OCI-LY3 (cell line): Measurements from ENCODE around the gene JAKMIP2.

Experiments
- H2AFZ ChIP-seq: fragments of 200-600, 300-600 bp; shearing (Covaris generic); 2 replicates; pipeline ENCODE4 v1.6.0; 2014; ENCODE audit warnings: antibody characterized with exemption, low read depth, low read length
- H3K27ac ChIP-seq: fragments of 200-600, 300-600 bp; sonication (generic); 2 replicates; pipeline ENCODE4 v1.5.1; 2014; ENCODE audit warnings: mild to moderate bottlenecking, low read length, moderate library complexity, mixed read lengths
- H3K27me3 ChIP-seq: fragments of 200-600, 300-600 bp; sonication (generic); 2 replicates; pipeline ENCODE4 v1.6.1; 2014; ENCODE audit warnings: low read depth, low read length, mixed read lengths
- H3K36me3 ChIP-seq: fragments of 200-600, 300-600 bp; sonication (generic); replicated peaks from 2 replicates; pipeline ENCODE3; 2014; ENCODE audit warnings: low read depth, low read length, mixed read lengths
- H3K4me1 ChIP-seq: fragments of 300-600, 200-600 bp; sonication (generic); 2 replicates; pipeline ENCODE4 v1.6.1; 2014; ENCODE audit warnings: low read length, mixed read lengths
- H3K4me2 ChIP-seq: fragments of 200-600, 300-600 bp; sonication (generic); 2 replicates; pipeline ENCODE4 v1.6.1; 2014; ENCODE audit warnings: low read length, mixed read lengths
- H3K4me3 ChIP-seq: fragments of 300-600, 200-600 bp; sonication (generic); 2 replicates; pipeline ENCODE4 v1.5.1; 2014; ENCODE audit warnings: antibody characterized with exemption, mild to moderate bottlenecking, low read length, moderate library complexity
- H3K79me2 ChIP-seq: fragments of 300-600, 200-600 bp; shearing (Covaris generic); 2 replicates; pipeline ENCODE4 v1.6.1; 2014; ENCODE audit warnings: mild to moderate bottlenecking, low read length, mixed read lengths
- H3K9ac ChIP-seq: fragments of 300-600, 200-600 bp; shearing (Covaris generic); 2 replicates; pipeline ENCODE4 v1.6.0; 2014; ENCODE audit warnings: mild to moderate bottlenecking, low read length, moderate library complexity
- H3K9me3 ChIP-seq: fragments of 200-600, 300-600 bp; shearing (Covaris generic); 2 replicates; pipeline ENCODE4 v1.6.1; 2014; ENCODE audit warnings: low read length, mixed read lengths; ENCODE audit not compliant: insufficient read depth
- H4K20me1 ChIP-seq: fragments of 200-600, 300-600 bp; sonication (generic); 2 replicates; pipeline ENCODE4 v1.6.1; 2016; ENCODE audit warnings: low read length, mixed read lengths; ENCODE audit not compliant: insufficient read depth
- EZH2phosphoT487 ChIP-seq: fragments of 200-600 bp; shearing (Covaris generic); IDR thresholded peaks from 2 replicates; pipeline ENCODE4 v1.6.1; 2018; ENCODE audit warnings: antibody characterized with exemption, mixed run types, low read depth
- TF ChIP-seq, protein P1 (sequence below): fragments of 200-600, 300-600 bp; sonication (generic); IDR thresholded peaks from 2 replicates; pipeline ENCODE4 v1.5.1; 2014; ENCODE audit warnings: antibody characterized with exemption, low read length, low read depth

The JAKMIP2 gene

DNA sequence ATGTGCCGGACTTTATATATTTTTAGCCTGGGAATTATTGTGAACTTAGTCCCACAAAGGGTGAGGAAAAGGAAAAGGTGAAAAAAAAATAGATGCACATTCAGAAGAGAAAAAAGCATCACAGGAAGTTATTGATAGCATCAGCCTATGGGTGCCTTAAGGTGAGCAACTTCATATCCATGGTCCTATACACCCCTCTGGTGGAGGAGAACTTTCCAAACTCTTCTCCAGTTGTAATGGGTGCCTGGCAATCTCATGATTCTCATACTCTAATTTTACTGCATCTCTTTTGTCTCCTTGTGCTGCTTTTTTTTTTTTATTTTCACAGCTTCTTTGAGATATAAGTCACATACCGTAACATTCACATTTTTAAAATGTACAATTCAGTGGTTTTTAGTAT is 107.4 kb downstream of the JAKMIP2 start:
- Histone ChIP-seq H3K9me3 (no peaks in the 10 kb centered on the region), H3K4me3 (no peak overlapping the region), H3K27me3 (no peaks in the 10 kb centered on the region; the same call in 1 of the 2 replicates), H3K4me2 (no peak overlapping the region), H3K9ac (no peak overlapping the region), H3K27ac (no peak overlapping the region), H3K36me3 (no peaks in the 10 kb centered on the region), H3K79me2 (no peaks in the 10 kb centered on the region), H3K4me1 (no peaks in the 10 kb centered on the region), H2AFZ (no peak overlapping the region), H4K20me1 (no peaks in the 10 kb centered on the region)
- TF ChIP-seq EZH2phosphoT487, result no peak
- TF ChIP-seq, protein P1, sequence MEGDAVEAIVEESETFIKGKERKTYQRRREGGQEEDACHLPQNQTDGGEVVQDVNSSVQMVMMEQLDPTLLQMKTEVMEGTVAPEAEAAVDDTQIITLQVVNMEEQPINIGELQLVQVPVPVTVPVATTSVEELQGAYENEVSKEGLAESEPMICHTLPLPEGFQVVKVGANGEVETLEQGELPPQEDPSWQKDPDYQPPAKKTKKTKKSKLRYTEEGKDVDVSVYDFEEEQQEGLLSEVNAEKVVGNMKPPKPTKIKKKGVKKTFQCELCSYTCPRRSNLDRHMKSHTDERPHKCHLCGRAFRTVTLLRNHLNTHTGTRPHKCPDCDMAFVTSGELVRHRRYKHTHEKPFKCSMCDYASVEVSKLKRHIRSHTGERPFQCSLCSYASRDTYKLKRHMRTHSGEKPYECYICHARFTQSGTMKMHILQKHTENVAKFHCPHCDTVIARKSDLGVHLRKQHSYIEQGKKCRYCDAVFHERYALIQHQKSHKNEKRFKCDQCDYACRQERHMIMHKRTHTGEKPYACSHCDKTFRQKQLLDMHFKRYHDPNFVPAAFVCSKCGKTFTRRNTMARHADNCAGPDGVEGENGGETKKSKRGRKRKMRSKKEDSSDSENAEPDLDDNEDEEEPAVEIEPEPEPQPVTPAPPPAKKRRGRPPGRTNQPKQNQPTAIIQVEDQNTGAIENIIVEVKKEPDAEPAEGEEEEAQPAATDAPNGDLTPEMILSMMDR, result no peak

DNA sequence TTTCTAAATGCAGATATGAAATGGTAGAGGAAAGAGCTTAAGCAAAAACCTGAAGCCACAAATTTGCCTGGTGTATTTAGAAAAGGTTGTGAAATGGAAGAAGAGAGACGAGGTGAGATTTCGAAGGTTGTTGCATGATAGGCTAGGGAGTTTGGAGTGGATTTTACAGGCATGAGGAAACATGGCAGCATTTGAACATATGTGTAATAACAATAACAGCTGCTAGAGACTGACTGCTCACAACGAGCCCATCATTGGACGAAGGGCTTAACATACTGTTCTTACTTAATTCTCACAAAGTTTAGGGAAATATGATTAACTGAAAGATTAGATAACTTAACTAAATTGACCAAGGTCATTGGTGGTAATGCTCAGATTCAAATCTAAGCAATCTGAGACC is 108.1 kb downstream of the JAKMIP2 start:
- no peaks in the 10 kb centered on the region for H3K4me1 ChIP-seq
- no peaks in the 10 kb centered on the region for H3K9me3 ChIP-seq
- no peak overlapping the region for H3K9ac ChIP-seq
- no peaks in the 10 kb centered on the region for H3K79me2 ChIP-seq
- no peaks in the 10 kb centered on the region for H4K20me1 ChIP-seq
- no peak overlapping the region for H2AFZ ChIP-seq
- H3K4me2 ChIP-seq, result no peak overlapping the region
- no peaks in the 10 kb centered on the region for H3K36me3 ChIP-seq
- no peak overlapping the region for H3K4me3 ChIP-seq
- H3K27me3 ChIP-seq, result no peaks in the 10 kb centered on the region; the same call in 1 of the 2 replicates
- no peak for TF ChIP-seq EZH2phosphoT487
- TF ChIP-seq, protein P1, result no peak
- H3K27ac ChIP-seq, result no peak overlapping the region

DNA sequence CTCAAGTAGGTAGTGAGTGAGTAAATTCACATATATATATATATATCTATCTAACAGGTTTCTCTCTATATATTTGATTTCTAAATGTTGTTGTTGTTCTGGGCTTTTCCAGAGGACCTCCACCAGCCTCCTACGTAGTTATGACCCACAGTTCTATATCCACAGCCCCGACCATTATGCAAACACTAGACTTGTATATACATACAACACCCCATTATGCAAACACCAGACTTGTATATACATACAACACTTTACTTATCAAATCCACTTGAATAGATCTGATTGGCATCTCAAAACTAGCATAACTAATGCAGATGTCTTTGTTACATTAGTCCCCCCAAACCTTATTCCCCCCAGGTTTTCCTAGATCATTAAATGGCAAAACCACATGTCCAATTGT is 108.7 kb downstream of the JAKMIP2 start:
- Histone ChIP-seq H4K20me1 (no peaks in the 10 kb centered on the region), H3K4me3 (no peak overlapping the region), H3K27me3 (no peaks in the 10 kb centered on the region; the same call in 1 of the 2 replicates), H3K4me1 (no peaks in the 10 kb centered on the region), H3K4me2 (no peak overlapping the region), H3K9me3 (no peaks in the 10 kb centered on the region), H3K27ac (no peak overlapping the region), H2AFZ (no peak overlapping the region), H3K36me3 (no peaks in the 10 kb centered on the region), H3K79me2 (no peaks in the 10 kb centered on the region), H3K9ac (no peak overlapping the region)
- no peak for TF ChIP-seq EZH2phosphoT487
- TF ChIP-seq, protein P1, result no peak

DNA sequence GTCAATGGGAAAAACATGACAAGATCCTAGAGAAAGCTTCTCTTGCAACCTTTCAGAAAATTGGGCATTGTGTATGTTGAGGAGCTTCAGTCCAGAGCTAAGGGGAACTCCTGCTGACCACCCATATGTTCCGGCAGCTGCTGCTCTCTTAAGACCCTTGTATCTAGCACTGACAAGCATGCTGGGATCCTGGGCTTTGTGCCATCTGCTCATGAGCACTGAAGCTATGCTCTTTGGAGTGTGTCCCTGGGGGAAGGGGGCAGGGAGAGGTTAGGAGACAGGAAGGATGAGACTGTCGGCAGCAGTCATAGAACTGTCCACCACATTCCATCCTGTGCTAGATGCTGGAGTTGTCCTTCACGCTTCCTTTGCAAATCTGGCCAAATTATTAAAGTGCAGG is 109.3 kb downstream of the JAKMIP2 start:
- Histone ChIP-seq H3K9me3 (no peaks in the 10 kb centered on the region), H3K27ac (no peak overlapping the region), H2AFZ (no peak overlapping the region), H3K36me3 (no peaks in the 10 kb centered on the region), H3K27me3 (no peaks in the 10 kb centered on the region; the same call in 1 of the 2 replicates), H3K79me2 (no peaks in the 10 kb centered on the region), H3K4me2 (no peak overlapping the region), H3K4me1 (no peaks in the 10 kb centered on the region), H3K9ac (no peak overlapping the region), H3K4me3 (no peak overlapping the region), H4K20me1 (no peaks in the 10 kb centered on the region)
- no peak for TF ChIP-seq EZH2phosphoT487

DNA sequence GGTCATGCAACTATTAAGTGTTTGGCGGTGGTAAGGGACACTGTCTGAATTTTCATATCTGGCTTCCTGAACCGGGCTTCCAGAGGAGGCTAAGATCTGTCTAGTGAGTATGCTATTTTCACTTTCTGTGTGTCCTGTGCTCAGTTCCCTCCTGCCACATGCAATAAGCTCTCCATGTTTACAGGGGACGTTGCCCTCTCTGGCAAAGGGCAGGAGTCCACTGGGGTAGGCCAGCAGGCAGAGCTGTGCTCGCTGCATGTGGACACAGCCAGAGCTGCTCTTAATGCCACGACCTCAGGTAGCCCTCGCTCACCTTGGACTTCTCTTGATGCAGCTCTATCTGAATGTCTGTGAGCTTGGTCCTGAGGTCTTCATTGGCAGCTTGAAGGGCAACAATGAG is 111.2 kb downstream of the JAKMIP2 start:
- no peaks in the 10 kb centered on the region for H3K79me2 ChIP-seq
- H3K27me3 ChIP-seq, result no peaks in the 10 kb centered on the region; the same call in 1 of the 2 replicates
- no peak for TF ChIP-seq EZH2phosphoT487
- TF ChIP-seq, protein P1, result no peak
- H3K4me3 ChIP-seq, result no peak overlapping the region
- H3K4me1 ChIP-seq, result no peaks in the 10 kb centered on the region
- no peak overlapping the region for H3K27ac ChIP-seq
- H4K20me1 ChIP-seq, result no peaks in the 10 kb centered on the region
- H2AFZ ChIP-seq, result no peak overlapping the region
- H3K4me2 ChIP-seq, result no peak overlapping the region
- no peaks in the 10 kb centered on the region for H3K36me3 ChIP-seq
- H3K9me3 ChIP-seq, result no peaks in the 10 kb centered on the region
- no peak overlapping the region for H3K9ac ChIP-seq
